CD4-positive, alpha-beta memory T cell (primary cell): ENCODE measurements around the gene TKTL1. TPM values are rescaled to one million over a fixed set of nuclear protein-coding genes. Genes with fewer than 3 reads are reported as not detected.

ENCODE experiments used
- CTCF ChIA-PET: fragments of 350-600 bp; sonication (Branson Sonifier 250); formaldehyde crosslinking; loops from one replicate; lab custom pipeline; 2021; ENCODE audit warnings: inconsistent platforms; ENCODE audit not compliant: partially characterized antibody; lab: Charles Lee
- POLR2A ChIA-PET: fragments of 350-600 bp; sonication (Branson Sonifier 250); formaldehyde crosslinking; loops from one replicate; lab custom pipeline; 2021; ENCODE audit not compliant: partially characterized antibody; lab: Charles Lee
- DNase-seq, 5 donors: peaks; one replicate each; pipeline versions ENCODE4 v3.0.0 to v3.0.0-alpha.2; 2020 to 2022; ENCODE audit warnings: mixed read lengths in 1 of 5
- H3K27ac ChIP-seq: one replicate; pipeline ENCODE4 v1.7.0; 2013; ENCODE audit warnings: low read depth, low read length
- H3K27me3 ChIP-seq: 2 replicates; pipeline ENCODE4 v1.7.0; 2013; ENCODE audit warnings: mild to moderate bottlenecking, low read length, moderate library complexity; ENCODE audit not compliant: insufficient read depth
- H3K36me3 ChIP-seq: 2 replicates; pipeline ENCODE4 v1.7.0; 2013; ENCODE audit warnings: mild to moderate bottlenecking, low read length, moderate library complexity; ENCODE audit not compliant: insufficient read depth
- H3K4me1 ChIP-seq: 2 replicates; pipeline ENCODE4 v1.7.0; 2013; ENCODE audit warnings: mild to moderate bottlenecking, low read length, moderate library complexity; ENCODE audit not compliant: insufficient read depth
- H3K4me3 ChIP-seq, 2 donors: one replicate each; pipeline ENCODE4 v1.7.0; 2013; ENCODE audit warnings: low read length in 2 of 2, mild to moderate bottlenecking in 1 of 2
- H3K9me3 ChIP-seq, 2 donors: one replicate each; pipeline ENCODE4 v1.7.0; 2013; ENCODE audit warnings: low read length in 2 of 2, control low read depth in 1 of 2; ENCODE audit not compliant: control insufficient read depth in 1 of 2
- H3K27ac Mint-ChIP-seq, 7 donors: one replicate each; pipeline ENCODE4 v1.8.0; 2020 to 2021; ENCODE audit warnings: mixed read lengths in 7 of 7, mild to moderate bottlenecking in 6 of 7, inconsistent platforms in 3 of 7, moderate library complexity in 3 of 7
- H3K27me3 Mint-ChIP-seq, 2 donors: one replicate each; pipeline ENCODE4 v1.8.0; 2020 to 2021; ENCODE audit warnings: mixed read lengths in 2 of 2
- H3K36me3 Mint-ChIP-seq, 2 donors: one replicate each; pipeline ENCODE4 v1.8.0; 2020 to 2021; ENCODE audit warnings: mixed read lengths in 2 of 2, inconsistent platforms in 1 of 2, mild to moderate bottlenecking in 1 of 2
- H3K4me1 Mint-ChIP-seq, 4 donors: one replicate each; pipeline ENCODE4 v1.8.0; 2020 to 2021; ENCODE audit warnings: mixed read lengths in 4 of 4, mild to moderate bottlenecking in 1 of 4
- H3K4me3 Mint-ChIP-seq, 8 donors: one replicate each; pipeline ENCODE4 v1.8.0; 2020 to 2021; ENCODE audit warnings: mixed read lengths in 8 of 8, mild to moderate bottlenecking in 7 of 8, moderate library complexity in 6 of 8, inconsistent platforms in 3 of 8
- H3K9me3 Mint-ChIP-seq, 8 donors: one replicate each; pipeline ENCODE4 v1.8.0; 2020 to 2021; ENCODE audit warnings: mixed read lengths in 8 of 8, mild to moderate bottlenecking in 5 of 8, inconsistent platforms in 3 of 8, moderate library complexity in 1 of 8
- intact Hi-C: fragments of 100-400 bp; cut with micrococcal nuclease; formaldehyde crosslinking; loops from one replicate; pipeline ENCODE4 v1.15.1; 2023
- polyA plus RNA-seq, 2 donors: library from polyadenylated mRNA; unstranded; fragments of 300-500 nt; fragmentation: Illumina TruSeq; gene quantifications; one replicate each; pipeline ENCODE4 v1.2.3, GENCODE V29; 2021
- total RNA-seq, 2 experiments: library from RNA; stranded (reverse); gene quantifications; one replicate each; pipeline ENCODE4 v1.2.3, GENCODE V29; 2021

TKTL1 gene
- total and polyA plus RNA-seq, 4 experiments from 2014 or later = 0.32 to 44.1 (median 10.6) TPM

- Histone ChIP-seq H3K36me3 (no peaks in the 10 kb centered on the region), H3K4me3 (peak within 1 kb of the TSS; percentile 7 to 41), H3K27me3 (no peaks in the 10 kb centered on the region), H3K27ac (peak within 1 kb of the TSS; percentile 6), H3K9me3 (no peaks in the 10 kb centered on the region), H3K4me1 (peaks cover 38% of the 10 kb centered on the region)
- no peaks in the 10 kb centered on the region for H3K27me3 Mint-ChIP-seq
- CTCF ChIA-PET = interaction anchor here (0.9 to 2.0 kb wide), 10 partner anchors 10 to 408 kb away, joined by 3 to 12 read pairs (median 5); no protein-coding TSS in a partner anchor
- intact Hi-C loops = loop anchor here (10.0 kb wide), 2 partner anchors 280 to 400 kb away; partner anchors contain the start of genes HCFC1, MECP2 and TMEM187
- H3K9me3 Mint-ChIP-seq = no peaks in the 10 kb centered on the region
- H3K27ac Mint-ChIP-seq = peak within 1 kb of the TSS; percentile 66 to 95 (median 85)
- peaks cover 4 to 15% of the 10 kb centered on the region in 2 donors for H3K36me3 Mint-ChIP-seq
- POLR2A ChIA-PET = interaction anchor here (0.7 to 2.5 kb wide), 6 partner anchors 7 to 449 kb away, joined by 3 to 19 read pairs (median 6); partner anchors contain the start of genes RPL10 and SLC10A3
- no peak for DNase-seq
- peak within 1 kb of the TSS; percentile 66 to 81 (median 76) for H3K4me3 Mint-ChIP-seq
- peaks cover 4 to 25% (median 20%) of the 10 kb centered on the region in 4 donors for H3K4me1 Mint-ChIP-seq
These were observed 78.9 kb downstream of the TKTL1 start, which contains the start of gene FLNA for GRCh38 chrX:154374313-154375155. FLNA (minus strand) TSS chrX:154374634; CDS start chrX:154371245, 3,389 bp downstream.

- Mint-ChIP-seq H3K9me3 (no peaks in the 10 kb centered on the region), H3K4me1 (peaks cover 5 to 31% (median 19%) of the 10 kb centered on the region in 4 donors), H3K36me3 (peaks cover under 1 to 12% of the 10 kb centered on the region in 2 donors), H3K4me3 (peak overlapping the region in 3 of 8 donors; percentile 26 to 57 (median 42)), H3K27me3 (no peaks in the 10 kb centered on the region), H3K27ac (peak overlapping the region in 4 of 7 donors; percentile 51 to 66 (median 56))
- Histone ChIP-seq H3K4me3 (no peak overlapping the region), H3K27me3 (no peaks in the 10 kb centered on the region), H3K4me1 (peaks cover 42% of the 10 kb centered on the region), H3K36me3 (no peaks in the 10 kb centered on the region), H3K9me3 (no peaks in the 10 kb centered on the region), H3K27ac (no peak overlapping the region)
- CTCF ChIA-PET = interaction anchor here (1.6 to 2.0 kb wide), 2 partner anchors 11 to 58 kb away, joined by 4 to 6 read pairs; no protein-coding TSS in a partner anchor
- intact Hi-C loops = loop anchor here (10.0 kb wide), 2 partner anchors 280 to 400 kb away; partner anchors contain the start of genes HCFC1, MECP2 and TMEM187
- no peak for DNase-seq
- POLR2A ChIA-PET = interaction anchor here (2.5 kb wide), 1 partner anchor 115 kb away, joined by 8 read pairs; the partner anchor contains the start of gene SLC10A3
These were observed 79.5 kb downstream of the TKTL1 start for GRCh38 chrX:154375156-154375504.

DNA sequence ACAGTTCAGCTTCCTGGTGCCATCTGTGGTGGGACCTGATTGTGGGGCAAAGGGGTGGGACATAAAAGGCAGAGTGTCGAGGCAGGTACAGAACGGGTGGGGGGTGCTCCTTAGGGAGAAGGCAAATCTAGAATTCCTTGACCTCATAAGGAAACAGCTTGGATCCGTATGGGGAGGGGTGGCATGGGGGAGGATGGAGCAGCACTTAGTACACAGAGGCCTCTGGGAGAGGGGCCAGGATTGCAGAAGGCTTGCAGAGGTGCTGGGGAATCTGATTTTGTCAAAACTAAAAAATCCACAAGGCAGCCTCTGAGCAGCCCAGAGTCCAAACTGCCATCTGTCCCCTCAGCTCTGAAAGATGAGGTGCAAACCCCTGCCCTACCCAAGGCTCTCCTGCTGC is 81.2 kb downstream of the TKTL1 start:
- Mint-ChIP-seq H3K9me3 (peaks cover 0 to 2% (median 0%) of the 10 kb centered on the region in 8 donors), H3K4me3 (peak overlapping the region in 1 of 8 donors; percentile 67), H3K36me3 (peaks cover 3 to 12% of the 10 kb centered on the region in 2 donors), H3K27ac (peak overlapping the region in 6 of 7 donors; percentile 52 to 97 (median 94)), H3K27me3 (no peaks in the 10 kb centered on the region), H3K4me1 (peaks cover 9 to 37% (median 22%) of the 10 kb centered on the region in 4 donors)
- ChIA-PET POLR2A (no interaction called here), CTCF (interaction anchor here (1.3 kb wide), 1 partner anchor 52 kb away, joined by 3 read pairs; no protein-coding TSS in a partner anchor)
- no peak for DNase-seq
- no peaks in the 10 kb centered on the region for H3K9me3 ChIP-seq
- H3K4me1 ChIP-seq = peaks cover 50% of the 10 kb centered on the region
- peak overlapping the region; percentile 90 for H3K27ac ChIP-seq
- H3K4me3 ChIP-seq = no peak overlapping the region
- no peaks in the 10 kb centered on the region for H3K36me3 ChIP-seq
- intact Hi-C loops = loop anchor here (10.0 kb wide), 2 partner anchors 282 to 402 kb away; partner anchors contain the start of genes HCFC1, MECP2 and TMEM187
- H3K27me3 ChIP-seq = no peaks in the 10 kb centered on the region

- Histone ChIP-seq H3K4me3 (peak overlapping the region in 1 of 2 donors; percentile 49), H3K36me3 (no peaks in the 10 kb centered on the region), H3K4me1 (peaks cover 36% of the 10 kb centered on the region), H3K9me3 (no peaks in the 10 kb centered on the region), H3K27me3 (no peaks in the 10 kb centered on the region), H3K27ac (peak overlapping the region; percentile 90)
- intact Hi-C loops = loop anchor here (10.0 kb wide), 2 partner anchors 283 to 403 kb away; partner anchors contain the start of genes HCFC1, MECP2 and TMEM187
- Mint-ChIP-seq H3K36me3 (peaks cover 3 to 14% of the 10 kb centered on the region in 2 donors), H3K9me3 (peaks cover 0 to 2% (median 0%) of the 10 kb centered on the region in 8 donors), H3K27me3 (no peaks in the 10 kb centered on the region), H3K27ac (peak overlapping the region; percentile 92 to 97 (median 95)), H3K4me1 (peaks cover 5 to 27% (median 14%) of the 10 kb centered on the region in 4 donors), H3K4me3 (peak overlapping the region; percentile 47 to 88 (median 68))
- peak in 2 of 5 donors; percentile 41 to 59 for DNase-seq
- ChIA-PET CTCF (interaction anchor here (2.5 kb wide), 1 partner anchor 8 kb away, joined by 5 read pairs; no protein-coding TSS in a partner anchor), POLR2A (interaction anchor here (0.8 to 3.7 kb wide), 10 partner anchors 7 to 283 kb away, joined by 3 to 36 read pairs (median 4); partner anchors contain the start of gene RPL10)
These were observed 82.6 kb downstream of the TKTL1 start for GRCh38 chrX:154378059-154378798.

- Mint-ChIP-seq H3K4me3 (peak within 1 kb of the TSS; percentile 78 to 91 (median 83)), H3K9me3 (peaks cover 0 to 2% (median 0%) of the 10 kb centered on the region in 8 donors), H3K27ac (peak within 1 kb of the TSS; percentile 92 to 97 (median 95)), H3K4me1 (peaks cover 4 to 23% (median 11%) of the 10 kb centered on the region in 4 donors), H3K36me3 (peaks cover 3 to 14% of the 10 kb centered on the region in 2 donors), H3K27me3 (no peaks in the 10 kb centered on the region)
- no peaks in the 10 kb centered on the region for H3K27me3 ChIP-seq
- no peaks in the 10 kb centered on the region for H3K36me3 ChIP-seq
- DNase-seq = peak; percentile 93 to 98 (median 97)
- H3K4me3 ChIP-seq = peak within 1 kb of the TSS; percentile 62 to 66
- ChIA-PET CTCF (interaction anchor here (2.5 kb wide), 1 partner anchor 9 kb away, joined by 5 read pairs; no protein-coding TSS in a partner anchor), POLR2A (interaction anchor here (0.7 to 3.7 kb wide), 13 partner anchors 8 to 407 kb away, joined by 3 to 36 read pairs (median 4); partner anchors contain the start of genes G6PD, HCFC1 and RPL10)
- H3K4me1 ChIP-seq = peaks cover 28% of the 10 kb centered on the region
- intact Hi-C loops = loop anchor here (1.0 to 10.0 kb wide), 3 partner anchors 8 to 404 kb away; partner anchors contain the start of genes HCFC1, MECP2 and TMEM187
- peak within 1 kb of the TSS; percentile 99 for H3K27ac ChIP-seq
- no peaks in the 10 kb centered on the region for H3K9me3 ChIP-seq
These were observed 83.4 kb downstream of the TKTL1 start, which contains the start of gene EMD for GRCh38 chrX:154378799-154379568. EMD (plus strand) TSS chrX:154379295; CDS start chrX:154379485, 190 bp downstream.
